SK-N-SH (cell line): ENCODE measurements around the gene ARHGAP4.

Experiments
- EP300 ChIP-seq, 2 experiments: IDR thresholded peaks; 2 replicates each; pipeline versions ENCODE4 v1.4.0 to v1.6.1; 2012; ENCODE audit warnings: borderline replicate concordance in 1 of 2, low read depth in 1 of 2, low read length in 1 of 2
- TAF1 ChIP-seq: IDR thresholded peaks from 2 replicates; pipeline ENCODE4 v1.6.1; 2012; ENCODE audit warnings: low read depth, mild to moderate bottlenecking, low read length, moderate library complexity, borderline replicate concordance
- TF ChIP-seq, protein P1 (sequence below): IDR thresholded peaks from 2 replicates; pipeline ENCODE4 v1.4.0; 2012; ENCODE audit warnings: low read depth

DNA sequence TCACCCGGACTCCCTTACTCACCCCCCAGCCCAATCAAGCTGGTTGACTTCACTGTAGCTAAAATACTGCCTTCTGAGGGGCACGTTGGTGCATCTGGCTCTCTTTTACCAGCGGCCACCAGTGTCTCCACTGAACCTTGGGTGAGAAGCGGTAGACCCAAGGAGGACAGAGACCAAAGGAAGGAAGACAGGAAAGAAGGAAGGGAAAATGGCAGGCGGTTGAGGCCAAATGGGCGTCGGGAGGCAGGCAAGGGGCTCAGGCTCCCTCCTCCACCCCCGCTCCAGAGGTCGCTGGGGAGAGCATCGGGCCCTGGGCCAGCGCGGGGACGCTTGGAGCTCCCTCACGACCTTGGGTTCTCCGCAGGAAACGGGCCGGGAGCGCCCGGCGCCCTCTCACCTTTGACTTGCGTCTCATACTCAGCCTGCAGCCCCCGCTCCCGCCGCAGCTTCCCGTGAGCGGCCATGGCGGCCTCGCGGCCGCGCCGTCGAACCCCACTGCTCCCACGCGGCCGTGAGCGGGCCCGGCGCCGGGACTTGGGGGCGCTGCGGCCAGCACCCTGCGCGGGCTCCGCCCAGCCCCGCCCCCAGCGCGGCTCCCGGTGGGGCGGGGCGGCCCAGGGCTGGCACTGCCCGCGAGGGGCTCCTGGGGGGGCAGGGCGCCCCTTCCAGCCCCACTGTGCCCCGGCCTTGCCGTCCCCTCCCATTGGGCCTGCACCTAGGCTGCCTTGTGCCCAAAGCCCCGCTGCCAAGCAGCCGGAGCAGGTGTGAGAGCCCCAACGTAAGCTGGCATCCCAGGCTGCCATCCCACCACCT, at the start of gene ARHGAP4:
- TF ChIP-seq EP300 (IDR thresholded peaks at IDR 0.05; ENCODE audit: borderline replicate concordance in 1 of 2, low read depth in 1 of 2, low read length in 1 of 2) (no peak), TAF1 (no peak)
- TF ChIP-seq, protein P1, sequence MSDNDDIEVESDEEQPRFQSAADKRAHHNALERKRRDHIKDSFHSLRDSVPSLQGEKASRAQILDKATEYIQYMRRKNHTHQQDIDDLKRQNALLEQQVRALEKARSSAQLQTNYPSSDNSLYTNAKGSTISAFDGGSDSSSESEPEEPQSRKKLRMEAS = no peak
